Measurements from ENCODE around the gene CACNA1E.

CACNA1E gene

DNA sequence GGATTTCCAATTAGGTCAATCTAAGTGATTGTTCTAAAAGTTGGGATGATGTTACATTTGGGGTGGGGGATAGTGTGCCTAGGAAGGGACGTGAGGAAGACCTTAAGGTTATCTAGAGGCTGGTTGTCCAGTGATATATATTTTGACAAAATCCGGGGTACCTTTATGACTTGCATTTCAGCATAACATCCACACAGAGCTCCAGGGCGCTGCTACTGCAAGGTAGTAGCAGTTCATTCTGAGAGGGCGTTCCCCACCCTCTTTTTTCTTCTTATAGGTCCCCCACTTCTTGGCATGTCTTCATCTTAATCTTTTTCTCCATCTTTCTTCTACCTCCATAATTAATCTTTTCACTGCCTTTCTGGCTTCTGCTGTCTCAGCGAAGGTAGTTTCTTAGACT, 161.9 kb downstream of the CACNA1E start:
- DNase-seq: no peak

DNA sequence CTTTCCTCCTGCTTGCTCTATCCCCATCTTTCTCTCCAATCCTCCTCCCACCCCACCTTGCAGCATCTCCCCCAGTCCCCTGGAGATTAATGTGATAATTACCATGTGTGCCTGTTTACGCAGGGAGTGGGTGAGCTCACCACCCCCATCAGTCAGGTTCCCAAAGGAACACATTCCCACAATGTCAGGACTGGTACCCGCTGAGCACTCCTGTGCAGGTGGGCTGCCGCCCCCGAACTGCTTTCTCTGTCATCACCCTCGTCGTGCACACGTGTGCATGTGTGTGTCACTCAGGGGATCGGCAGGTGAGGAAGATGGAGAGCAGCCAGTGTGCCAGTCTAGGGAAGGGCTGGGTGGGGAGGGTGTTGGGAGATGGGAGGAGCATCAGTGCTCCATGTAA, 163.4 kb downstream of the CACNA1E start:
- peak; percentile 84 for DNase-seq

GRCh38 chr1:181647314-181648035, 164.2 kb downstream of the CACNA1E start:
- DNase-seq: peak; percentile 66

DNA sequence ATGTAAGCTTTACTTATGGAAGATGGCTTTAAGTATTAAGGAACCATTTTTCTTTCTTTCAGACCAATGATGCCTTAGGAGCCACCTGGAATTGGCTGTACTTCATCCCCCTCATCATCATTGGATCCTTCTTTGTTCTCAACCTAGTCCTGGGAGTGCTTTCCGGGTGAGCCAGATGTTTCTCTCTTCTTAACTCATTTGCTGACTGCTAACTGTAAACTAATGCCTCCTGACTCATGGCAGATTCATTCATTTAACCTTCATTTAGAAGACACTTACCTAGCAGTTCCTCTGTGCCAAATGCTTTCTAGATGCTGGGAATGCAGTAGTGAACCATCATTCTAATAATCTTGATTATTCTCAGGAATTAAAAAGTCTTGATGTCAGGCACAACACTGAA, 168.0 kb downstream of the CACNA1E start:
- no peak for DNase-seq

DNA sequence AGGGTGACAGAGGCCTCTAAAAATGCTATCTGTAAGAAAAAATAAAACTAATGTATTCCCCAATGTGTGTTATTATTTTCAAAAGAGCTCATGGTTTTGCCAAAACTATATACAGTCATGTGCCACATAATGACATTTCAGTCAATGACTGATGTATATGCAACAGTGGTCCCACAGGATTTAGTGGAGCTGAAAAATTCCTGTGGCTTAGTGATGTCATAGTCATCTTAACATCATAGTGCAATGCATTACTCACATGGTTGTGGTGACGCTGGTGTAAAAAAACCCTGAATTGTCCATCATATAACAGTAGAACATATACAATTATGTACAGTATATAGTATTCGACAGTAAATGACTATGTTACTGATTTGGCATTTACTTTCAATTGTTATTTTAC, 172.4 kb downstream of the CACNA1E start:
- DNase-seq: no peak

- no peak for DNase-seq
Measured at GRCh38 chr1:181656491-181656890, 173.2 kb downstream of the CACNA1E start.

DNA sequence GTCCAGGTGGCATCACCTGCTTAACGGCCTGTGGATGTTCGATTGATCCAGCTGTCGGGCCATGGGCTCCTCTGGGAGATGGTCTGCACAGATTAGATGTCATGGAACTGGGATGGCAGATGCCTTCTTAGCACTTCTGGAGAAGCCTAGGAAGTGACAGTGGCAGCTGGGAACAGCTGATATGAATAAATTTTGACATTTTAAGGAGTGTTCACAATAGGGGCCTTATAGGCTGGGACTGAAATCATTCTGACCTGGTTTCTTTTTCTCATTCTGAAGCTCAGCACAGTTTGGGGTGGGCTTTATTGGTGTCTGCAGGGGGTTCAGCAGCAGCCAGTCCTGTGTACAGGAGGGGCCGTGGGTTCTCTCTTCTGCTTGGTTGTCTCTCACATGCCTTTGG, 175.3 kb downstream of the CACNA1E start:
- DNase-seq: no peak

- peak; percentile 23 for DNase-seq
Measured at GRCh38 chr1:181659321-181659957, 176.1 kb downstream of the CACNA1E start.

GRCh38 chr1:181660621-181661020, 177.3 kb downstream of the CACNA1E start:
- DNase-seq: no peak

- no peak for DNase-seq
Measured at GRCh38 chr1:181661569-181661968, 178.3 kb downstream of the CACNA1E start.

DNA sequence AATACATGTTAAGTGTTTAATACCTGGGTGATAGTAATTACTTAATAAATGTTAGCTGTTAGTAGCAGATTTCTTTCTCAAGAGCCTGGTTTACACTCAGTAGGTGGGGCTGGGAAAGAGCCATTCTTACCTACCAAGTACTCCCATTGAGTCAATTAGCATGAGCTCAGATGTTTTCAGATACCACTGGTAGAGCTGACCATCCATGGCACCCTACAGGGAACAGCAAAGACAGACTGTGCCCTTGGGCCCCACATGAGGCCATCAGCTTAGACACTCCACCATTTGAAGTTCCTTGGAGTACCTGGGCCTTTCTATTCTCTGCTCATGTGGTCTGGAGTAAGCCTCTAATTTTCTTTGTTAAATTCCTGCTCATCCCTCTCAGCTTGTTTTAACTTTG, 179.3 kb downstream of the CACNA1E start:
- no peak for DNase-seq

DNA sequence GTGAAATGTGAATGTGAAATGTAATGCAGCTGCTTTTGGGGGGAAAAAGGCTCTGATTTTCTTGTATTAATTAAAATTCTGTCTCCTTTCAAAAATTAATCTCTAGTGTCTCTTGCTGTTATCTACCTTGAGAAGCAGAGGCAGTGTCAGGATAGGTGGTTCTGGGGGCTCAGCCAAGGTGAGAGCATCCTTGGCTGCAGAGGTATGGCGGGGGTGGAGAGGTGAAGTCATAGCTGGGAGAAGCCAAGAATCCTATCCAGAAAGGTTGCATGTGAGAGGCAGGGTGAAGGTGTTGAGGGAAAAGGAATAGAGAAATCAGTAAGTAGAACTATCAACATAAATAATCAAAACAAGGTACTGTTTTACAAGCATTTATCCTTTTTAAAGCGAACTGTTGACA, 181.2 kb downstream of the CACNA1E start:
- no peak for DNase-seq

- DNase-seq: peak; percentile 35
Measured at GRCh38 chr1:181669246-181669645, 185.9 kb downstream of the CACNA1E start.

- DNase-seq: peak; percentile 17
Measured at GRCh38 chr1:181674617-181675016, 191.3 kb downstream of the CACNA1E start.

DNA sequence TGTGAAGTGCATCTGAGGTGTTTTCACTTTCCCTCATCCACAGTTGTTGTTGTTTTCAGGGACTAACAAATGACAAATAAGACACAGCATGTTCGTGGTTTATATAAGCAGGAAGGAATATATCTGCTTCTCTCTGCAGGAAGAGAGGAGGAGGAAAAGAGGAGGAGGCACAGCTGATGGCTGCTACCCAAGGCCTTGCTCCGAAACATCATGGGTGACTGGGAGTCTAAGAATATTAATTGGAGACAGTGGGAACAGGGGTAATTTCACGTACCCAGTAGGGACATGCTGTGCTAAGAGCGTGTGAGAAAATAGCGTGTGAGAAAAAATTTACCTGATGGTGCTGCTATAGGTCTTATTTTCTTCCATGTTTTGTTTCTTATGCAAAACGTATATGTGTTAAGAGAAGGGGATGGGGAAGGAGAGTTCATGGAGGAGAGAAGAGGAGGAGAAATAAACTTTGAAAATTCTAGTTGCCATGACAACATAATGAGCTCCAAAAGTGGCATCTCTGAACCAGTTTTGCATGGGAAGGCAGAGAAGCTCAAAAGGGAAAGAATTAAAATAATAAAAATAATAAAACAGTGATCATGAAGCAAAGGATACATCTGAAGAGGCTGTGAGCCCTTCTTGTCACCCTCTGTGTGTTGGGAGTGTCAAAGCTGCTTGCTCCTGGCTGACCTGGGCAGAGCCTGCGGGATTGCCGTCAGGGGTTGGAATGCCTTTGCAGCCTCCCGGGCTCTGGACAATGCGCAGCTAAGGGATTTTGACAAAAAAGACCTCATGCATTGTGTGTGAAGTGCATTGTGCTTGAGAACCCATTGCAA, 192.0 kb downstream of the CACNA1E start:
- DNase-seq: no peak

- DNase-seq: no peak
Measured at GRCh38 chr1:181675918-181676190, 192.5 kb downstream of the CACNA1E start.

- DNase-seq: peak; percentile 76
Measured at GRCh38 chr1:181676269-181676668, 193.0 kb downstream of the CACNA1E start.

DNA sequence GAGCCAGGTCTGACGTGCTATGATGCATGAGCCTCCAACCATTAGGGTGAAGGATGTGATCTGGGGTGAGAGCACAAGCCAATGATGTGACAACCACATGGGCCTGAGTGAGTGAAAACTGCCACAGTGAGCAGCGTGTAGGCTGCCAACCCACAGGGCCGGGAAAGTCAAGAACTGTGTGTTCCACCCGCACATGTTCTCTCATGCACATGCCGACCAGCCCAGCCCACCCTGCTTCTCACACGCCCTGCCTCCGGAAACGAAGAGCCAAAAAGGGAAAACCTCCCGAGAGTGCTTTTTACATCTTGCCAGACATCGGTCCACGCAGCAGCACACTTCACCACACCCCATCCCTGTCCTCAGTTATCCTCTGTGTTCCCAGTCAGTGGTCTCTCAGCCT, 197.0 kb downstream of the CACNA1E start:
- DNase-seq: no peak

DNA sequence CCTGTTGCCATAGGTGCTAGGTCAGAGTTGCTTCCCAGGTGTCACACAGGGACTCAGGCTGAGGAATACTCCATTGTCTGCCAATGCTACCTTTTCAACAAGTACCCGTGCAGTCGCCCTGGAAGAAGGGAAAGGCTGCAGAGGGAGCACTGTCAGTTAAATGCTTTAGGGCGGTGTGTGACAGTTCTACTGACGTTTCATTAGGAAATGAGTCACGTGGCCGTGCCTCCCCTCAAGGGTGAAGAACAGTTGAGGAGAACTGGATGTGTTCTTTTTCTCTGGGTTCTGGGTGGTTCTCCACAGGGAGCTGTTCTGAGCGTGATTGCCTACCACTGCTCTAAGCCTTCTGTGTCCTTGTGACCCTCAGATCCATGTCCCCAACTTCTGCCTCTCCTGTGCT, 197.6 kb downstream of the CACNA1E start:
- no peak for DNase-seq

DNA sequence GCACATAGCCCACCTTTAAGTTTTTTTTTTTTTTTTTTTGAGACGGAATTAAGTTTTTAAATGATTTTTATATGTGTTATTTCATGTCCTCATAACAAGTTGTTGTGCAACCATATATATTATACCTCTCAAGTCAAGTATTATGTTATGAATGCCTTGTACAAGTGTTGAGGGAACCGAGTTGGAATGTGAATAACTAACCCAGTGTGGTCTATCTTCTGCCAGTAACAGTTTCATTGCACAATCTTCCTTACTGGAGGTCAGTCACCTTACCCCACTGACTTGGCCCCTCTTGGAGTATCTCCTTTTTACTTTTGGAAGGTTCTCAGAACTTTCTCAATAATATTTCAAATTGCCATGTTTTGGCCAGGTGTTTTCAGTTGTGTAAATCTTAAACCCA, 201.9 kb downstream of the CACNA1E start:
- no peak for DNase-seq

GRCh38 chr1:181701891-181702290, 218.6 kb downstream of the CACNA1E start:
- no peak for DNase-seq

DNA sequence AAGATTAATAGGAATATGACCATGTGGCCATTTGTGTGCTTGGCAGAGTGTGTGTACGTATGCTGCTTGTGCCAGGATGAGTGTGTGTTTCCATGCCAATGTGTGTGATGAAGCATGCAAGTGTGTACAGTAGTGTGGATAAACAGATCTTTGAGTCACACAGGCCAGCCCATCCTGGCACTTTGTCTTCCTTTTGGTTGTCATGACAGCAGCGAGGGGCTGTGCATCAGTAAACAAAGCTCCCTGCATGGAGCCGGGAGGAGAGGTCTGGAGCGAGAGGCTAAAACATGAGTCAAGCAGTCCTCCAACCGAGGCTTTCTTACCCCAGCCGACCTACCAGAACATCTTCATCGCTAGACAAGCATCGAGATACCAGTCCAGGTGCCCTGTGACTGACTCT, 221.2 kb downstream of the CACNA1E start:
- DNase-seq: peak; percentile 77

DNA sequence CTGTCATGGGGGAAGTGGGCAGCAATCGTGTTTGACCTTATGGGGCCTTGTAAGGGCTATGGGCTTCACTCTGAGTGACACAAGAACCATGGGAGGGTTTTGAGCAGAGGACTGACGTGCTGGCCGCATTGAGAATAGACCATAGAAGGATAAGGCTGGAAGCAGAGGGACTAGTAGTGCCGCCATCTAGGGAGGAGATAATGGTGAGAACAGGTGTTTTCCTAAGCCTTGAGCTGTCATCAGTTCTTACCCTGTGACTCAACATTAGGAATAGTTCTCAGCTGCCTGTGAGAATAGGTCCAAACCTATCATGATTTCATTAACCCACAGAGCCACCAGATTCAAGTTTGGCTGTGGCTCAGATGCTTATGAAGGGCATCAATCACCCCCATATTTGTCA, 228.5 kb downstream of the CACNA1E start:
- no peak for DNase-seq

GRCh38 chr1:181712711-181713110, 229.4 kb downstream of the CACNA1E start:
- no peak for DNase-seq

Data from NCI-H146 (cell line).